ENCODE measurements around the gene TUBAL3.

Gene TUBAL3

GRCh38 chr10:5343561-5343960 is 61.1 kb downstream of the TUBAL3 start:
- FAIRE-seq = no peak
- DNase-seq (ENCODE audit: low spot score) = no peak
